ENCODE measurements around the gene GPS1.
"Not testable (repeated sequence)": the region's sequence is repeated elsewhere in the genome, so short reads cannot be mapped to it uniquely, and the experiment has no call there.

The GPS1 gene

DNA sequence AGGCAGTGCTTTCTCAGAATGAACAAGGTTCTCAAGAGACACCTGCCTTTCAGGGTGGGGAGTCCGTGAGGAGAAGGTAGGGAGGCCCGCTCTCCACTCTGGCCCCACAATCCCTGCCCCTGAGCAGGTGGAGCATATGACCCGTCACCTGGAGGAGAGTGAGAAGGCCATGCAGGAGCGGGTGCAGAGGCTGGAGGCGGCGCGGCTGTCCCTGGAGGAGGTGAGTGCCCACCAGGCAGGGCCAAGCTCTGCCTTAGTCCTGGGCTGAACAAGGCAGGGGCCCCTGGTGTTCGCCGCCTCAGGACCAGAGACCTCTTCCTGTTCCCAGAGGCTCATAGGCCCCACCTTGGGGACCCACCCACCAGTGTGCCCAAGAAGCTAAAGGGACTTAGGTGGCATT lies 22.7 kb upstream of the GPS1 start:
- DNase-seq (ENCODE audit: low read depth in 2 of 2) = no peak

DNA sequence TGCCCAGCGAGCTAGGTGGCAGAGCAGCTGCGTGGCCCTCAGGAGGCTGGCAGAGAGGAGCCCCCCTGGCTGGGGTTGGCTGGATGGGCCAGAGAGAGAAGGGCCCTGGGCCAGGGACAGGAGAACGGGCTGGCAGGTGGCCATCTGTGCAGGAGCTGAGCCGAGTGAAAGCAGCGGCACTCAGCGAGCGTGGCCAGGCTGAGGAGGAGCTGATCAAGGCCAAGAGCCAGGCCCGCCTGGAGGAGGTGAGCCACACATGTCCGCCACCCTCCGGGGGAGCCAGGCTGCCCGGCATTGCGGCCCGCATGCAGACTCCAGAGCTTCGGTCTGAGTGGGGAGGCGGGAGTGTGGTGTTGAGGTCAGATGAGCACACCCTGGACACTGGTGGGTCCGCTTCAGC lies 22.3 kb upstream of the GPS1 start:
- no peak for DNase-seq (ENCODE audit: low read depth in 2 of 2)

DNA sequence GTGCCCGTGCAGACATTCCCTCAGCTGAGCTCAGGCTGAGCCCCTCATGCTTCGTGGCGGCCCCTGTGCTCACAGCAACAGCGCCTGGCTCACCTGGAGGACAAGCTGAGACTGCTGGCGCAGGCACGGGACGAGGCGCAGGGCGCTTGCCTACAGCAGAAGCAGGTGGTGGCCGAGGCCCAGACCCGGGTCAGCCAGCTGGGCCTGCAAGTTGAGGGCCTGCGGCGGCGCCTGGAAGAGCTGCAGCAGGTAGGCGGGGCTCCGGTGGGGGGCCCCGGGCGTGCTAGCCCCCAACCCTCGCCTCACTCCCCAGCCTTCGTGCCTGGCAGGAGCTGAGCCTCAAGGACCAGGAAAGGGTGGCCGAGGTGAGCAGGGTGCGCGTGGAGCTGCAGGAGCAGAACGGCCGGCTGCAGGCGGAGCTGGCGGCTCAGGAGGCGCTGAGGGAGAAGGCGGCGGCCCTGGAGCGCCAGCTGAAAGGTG lies 21.7 kb upstream of the GPS1 start:
- DNase-seq (ENCODE audit: low read depth in 2 of 2) = no peak

DNA sequence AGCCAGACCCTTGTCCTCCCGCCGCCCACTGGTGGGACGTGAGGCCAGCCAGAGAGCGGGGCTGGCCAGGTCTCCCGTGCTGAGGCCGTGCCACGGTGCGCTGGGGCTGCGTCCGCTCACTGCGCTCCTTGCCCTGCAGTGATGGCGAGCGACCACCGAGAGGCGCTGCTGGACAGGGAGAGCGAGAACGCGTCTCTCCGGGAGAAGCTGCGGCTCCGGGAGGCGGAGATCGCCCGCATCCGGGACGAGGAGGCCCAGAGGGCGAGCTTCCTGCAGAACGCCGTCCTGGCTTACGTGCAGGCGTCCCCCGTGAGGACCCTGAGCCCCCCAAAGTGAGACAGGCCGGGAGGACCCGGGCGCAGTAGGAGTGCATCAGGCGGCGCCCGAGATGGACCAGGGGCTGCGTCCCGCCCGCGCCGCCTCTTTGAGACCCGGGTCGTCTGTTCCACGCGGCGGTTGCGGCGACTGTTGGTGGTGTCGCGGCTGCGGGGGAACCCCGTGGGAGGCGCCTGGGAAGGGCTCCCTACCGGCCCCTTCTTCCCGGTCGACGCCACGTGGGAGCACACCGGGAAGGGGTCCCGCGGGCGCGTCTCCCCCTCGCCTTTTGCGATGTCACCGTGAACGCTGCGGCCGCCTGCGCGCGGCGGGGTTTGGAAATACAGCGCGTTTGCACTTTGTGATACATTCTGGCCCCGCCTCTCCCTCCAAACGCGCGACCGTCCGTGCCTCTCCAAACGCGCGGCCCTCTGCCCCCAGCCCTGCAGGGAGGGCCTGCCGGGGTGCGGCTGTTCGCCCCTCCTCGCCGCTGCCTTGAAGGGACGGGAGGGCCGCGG lies 21.0 kb upstream of the GPS1 start:
- peak; percentile 69 to 83 for DNase-seq (ENCODE audit: low read depth in 2 of 2)

DNA sequence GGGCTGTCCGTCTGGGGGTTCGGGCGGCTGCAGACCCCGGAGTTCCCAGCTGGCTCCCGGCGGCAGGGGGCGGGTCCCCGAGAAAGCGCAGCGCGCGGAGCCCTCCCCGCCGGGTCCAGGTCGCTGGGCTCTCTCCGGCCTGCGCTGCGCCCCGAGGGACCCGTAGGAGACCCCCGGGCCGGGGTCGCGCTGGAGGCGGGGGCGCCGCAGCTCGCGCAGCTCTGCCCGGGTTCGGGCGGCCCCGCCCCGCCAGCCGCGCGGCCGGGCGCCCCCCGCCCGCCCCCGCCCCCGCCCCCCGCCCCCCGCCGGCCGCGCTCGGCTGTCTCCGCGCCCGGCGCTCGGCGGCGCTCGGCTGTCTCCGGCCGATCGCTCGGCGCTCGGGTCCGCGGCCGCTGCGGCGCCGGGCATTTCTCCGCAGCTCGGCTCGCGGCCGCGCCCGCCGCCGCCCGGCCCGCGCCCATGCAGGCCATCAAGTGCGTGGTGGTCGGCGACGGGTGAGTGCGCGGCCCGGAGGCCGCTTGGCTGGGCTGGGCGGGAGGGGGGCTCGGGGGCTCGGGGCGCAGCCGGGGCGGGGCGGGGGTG lies 20.3 kb upstream of the GPS1 start, which contains the start of gene RAC3:
RAC3 (plus strand) TSS at position 376 of the 582 bp plus-strand sequence; CDS start at position 460, 84 bp downstream.
- no peak for DNase-seq (ENCODE audit: low read depth in 2 of 2)

DNA sequence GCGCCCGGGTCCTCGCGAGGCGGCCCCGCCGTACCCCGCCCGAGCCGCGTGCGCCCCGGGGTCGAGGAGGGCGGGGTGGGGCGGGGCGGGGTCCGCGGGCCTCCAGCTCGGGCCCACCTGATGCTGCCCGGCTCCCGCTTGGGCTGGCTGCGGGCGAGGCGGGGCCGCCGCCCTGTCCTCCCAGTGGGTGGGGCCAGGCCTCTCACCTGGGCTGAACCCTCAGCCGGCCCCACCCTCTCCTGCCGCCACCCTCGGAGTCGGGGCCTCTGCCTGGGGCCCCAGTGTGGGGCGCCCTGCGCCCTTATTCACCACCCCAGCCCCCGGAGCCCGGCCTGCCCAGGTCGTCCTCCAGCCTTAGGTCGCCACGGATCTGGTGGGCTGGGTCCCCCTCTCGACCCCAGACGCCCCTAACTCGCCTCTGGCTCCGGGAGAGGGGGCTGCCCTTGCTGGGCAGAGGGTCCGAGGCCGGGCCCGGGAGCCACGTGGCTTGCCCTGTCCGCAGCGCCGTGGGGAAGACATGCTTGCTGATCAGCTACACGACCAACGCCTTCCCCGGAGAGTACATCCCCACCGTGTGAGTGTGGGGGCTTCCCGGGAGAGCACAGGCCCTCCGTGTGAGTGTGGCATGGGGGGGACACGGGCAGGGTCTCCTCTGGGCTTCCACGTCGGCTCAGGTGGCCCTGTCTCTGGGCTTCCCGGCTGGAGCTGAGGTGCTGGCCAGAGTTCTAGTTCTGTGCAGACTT lies 19.6 kb upstream of the GPS1 start:
- DNase-seq (ENCODE audit: low read depth in 2 of 2) = peak in 1 of 2 donors; percentile 55

DNA sequence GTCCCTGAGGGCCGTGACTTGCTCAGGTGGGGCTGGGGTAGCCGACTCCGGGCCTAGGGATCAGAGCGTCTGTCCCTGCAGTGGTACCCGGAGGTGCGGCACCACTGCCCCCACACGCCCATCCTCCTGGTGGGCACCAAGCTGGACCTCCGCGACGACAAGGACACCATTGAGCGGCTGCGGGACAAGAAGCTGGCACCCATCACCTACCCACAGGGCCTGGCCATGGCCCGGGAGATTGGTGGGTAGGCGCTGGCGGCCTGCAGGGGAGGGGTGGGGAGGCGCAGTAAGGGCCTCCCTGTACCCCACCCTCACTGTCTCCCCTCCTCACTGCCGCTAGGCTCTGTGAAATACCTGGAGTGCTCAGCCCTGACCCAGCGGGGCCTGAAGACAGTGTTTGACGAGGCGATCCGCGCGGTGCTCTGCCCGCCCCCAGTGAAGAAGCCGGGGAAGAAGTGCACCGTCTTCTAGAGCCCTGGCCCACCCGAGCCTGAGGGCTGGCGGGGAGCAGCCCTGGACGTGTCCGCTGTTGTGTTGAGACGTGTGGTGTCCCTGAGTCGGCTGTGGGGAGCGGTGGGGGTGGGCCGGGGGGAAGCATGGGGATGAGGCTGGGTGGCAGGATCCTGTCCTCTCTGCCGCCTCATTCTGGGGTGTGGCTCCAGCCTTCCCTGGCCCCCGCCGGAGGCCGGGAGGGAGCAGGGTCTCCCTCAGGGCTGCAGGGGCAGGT lies 18.2 kb upstream of the GPS1 start:
- no peak for DNase-seq (ENCODE audit: low read depth in 2 of 2)

DNA sequence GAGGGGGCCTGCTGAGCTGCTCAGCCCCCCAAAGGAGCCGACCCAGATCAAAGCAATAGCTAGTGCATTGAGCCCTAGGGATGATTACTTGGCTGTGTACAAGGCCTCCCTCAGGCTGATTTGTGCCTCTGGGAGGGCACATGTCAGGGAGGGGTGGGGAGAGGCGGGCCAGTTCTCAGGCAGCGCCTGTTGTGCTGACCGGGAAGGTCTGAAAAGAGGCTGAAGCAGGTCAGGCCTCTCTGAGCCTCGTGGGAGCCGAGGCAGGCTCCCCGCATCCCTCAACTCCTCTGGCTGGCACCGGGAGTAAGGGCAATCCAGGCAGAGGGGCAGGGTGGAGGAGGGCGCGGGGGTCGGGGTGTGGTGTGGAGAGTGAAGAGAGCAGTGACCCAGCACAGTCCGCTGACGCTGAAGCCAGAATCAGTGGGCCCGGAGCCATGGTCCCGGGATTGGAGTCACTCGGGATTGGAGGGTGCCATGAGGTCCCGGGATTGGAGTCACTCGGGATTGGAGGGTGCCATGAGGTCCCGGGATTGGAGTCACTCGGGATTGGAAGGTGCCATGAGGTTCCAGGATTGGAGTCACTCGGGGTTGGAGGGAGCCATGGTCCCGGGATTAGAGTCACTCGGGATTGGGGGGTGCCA lies 17.2 kb upstream of the GPS1 start:
- DNase-seq (ENCODE audit: low read depth in 2 of 2) = no peak

DNA sequence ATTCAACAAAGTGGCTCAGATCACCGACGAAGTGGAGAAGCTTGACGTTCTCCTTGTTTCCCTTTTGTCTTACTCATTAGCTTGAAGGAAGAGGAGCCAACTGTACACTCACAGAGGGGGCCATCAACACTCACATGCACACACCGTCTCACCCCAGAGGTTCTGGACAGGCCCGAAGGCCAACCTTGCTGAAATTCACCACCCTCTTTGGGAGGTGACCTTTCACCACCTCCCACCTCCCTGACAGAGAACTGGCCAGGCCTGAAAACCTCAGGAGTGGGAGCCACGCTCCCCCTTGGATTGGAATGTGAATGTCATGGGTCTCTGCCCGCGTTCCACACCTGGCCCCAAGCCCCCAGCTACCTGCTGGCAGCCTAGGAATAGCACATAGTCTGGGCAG lies 16.2 kb upstream of the GPS1 start:
- DNase-seq (ENCODE audit: low read depth in 2 of 2) = no peak

DNA sequence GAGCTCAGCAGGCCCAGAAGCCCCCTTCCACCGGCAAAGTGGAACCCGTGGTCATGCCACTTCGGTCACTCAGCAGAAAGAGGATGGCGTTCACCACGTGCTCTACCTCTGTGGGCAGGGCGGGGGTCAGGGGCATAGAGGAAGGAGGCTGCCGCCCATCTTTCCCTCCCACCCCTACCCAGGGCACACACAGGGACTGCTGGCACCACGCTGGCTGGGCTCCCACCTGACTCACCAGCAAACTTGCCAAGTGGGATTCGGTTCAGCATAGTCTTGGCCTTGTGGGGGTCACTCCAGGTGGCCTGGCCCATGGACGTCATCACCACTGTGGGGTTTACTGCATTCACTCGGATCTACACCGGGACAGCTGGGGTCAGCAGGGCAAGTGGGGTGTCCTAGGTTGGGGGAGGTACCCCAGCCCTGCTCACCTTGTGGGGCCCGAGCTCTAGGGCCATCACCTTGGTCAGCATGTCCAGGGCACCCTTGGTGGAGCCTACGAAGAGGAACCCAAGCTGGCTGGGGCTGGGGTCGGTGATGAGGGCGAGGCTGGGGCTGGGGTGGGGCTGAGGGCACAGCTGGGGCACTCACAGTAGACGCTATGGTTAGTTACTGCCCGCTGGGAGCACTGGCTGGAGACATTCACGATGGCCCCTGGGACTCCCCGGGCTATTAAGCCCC lies 15.6 kb upstream of the GPS1 start:
- DNase-seq (ENCODE audit: low read depth in 2 of 2) = no peak

DNA sequence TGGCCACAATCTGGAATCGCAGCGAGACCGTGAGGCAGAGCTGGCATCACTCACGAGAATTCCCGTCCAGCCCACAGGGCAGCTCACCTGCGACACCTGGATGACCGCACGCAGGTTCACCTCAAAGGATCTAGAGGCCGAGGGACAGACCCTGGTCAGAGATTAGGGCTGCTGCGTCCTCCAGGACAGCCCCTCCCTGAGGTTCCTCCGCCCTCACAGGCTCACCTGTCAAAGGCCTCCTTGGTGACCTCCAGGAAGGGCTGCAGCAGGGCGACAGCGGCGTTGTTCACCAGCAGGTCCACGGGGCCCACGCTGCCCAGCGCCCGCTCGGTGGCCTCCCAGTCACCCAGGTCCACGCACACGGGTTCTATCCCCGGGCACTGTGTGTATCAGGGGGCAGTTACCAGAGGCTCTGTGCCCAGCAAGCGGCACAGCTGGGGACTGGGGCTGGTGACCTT lies 15.0 kb upstream of the GPS1 start:
- no peak for DNase-seq (ENCODE audit: low read depth in 2 of 2)

DNA sequence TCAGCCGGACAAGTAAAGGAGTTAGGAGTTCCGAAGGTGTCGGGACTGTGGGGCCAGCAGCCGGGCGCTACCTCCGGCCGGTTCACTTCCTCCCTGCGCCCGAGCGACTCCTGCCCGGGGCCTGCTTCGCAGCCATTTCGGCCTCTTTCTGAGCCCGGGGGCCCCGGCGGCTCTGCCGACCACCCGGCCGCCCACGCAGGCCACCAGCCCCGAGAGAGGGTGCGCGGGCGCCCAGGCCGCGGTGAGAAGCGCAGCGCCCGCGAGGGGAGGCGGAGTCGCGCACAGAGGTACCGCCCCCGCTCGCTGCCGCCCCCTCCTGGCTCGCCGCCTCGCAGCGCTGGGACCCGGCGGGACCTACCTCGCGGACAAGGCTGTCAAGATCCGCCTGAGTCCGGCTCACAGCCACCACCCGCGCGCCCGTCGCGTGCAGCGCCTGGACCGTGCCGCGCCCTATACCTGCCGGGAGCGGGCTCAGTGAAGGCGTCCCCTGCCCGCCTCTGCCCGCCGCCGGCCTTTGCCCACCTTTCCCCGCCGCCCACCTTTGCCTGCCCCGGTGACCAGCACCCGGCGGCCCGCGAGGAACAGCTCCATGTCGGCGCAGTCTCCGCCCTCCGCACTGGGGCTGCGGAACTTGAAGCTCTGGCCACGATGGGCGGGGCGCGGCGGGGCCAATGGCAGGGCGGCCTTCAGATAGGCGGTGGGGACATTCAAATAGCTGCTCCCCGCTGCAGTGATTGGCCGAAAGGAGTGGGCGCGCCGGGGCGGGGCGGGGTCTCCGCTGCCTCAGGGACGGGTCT lies 14.4 kb upstream of the GPS1 start, which contains the start of gene DCXR:
DCXR (minus strand) TSS at position 606 of the 797 bp plus-strand sequence; CDS start at position 591, 15 bp downstream.
- peak; percentile 91 to 95 for DNase-seq (ENCODE audit: low read depth in 2 of 2)

DNA sequence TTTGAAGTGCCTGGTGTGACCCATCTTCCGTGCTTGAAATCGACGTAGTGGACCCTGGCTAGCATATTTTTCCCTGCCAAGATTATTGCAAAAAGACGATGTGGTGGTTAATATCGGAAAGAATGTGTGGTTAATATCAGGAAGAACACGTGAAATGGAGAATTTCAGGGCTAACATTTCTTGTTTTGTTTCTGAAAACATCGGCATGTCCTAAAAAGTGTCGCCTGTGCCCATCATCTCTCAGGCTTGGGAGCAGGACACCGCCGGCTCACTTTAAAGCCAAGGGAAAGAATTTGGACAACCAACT lies 13.9 kb upstream of the GPS1 start:
- no peak for DNase-seq (ENCODE audit: low read depth in 2 of 2)

DNA sequence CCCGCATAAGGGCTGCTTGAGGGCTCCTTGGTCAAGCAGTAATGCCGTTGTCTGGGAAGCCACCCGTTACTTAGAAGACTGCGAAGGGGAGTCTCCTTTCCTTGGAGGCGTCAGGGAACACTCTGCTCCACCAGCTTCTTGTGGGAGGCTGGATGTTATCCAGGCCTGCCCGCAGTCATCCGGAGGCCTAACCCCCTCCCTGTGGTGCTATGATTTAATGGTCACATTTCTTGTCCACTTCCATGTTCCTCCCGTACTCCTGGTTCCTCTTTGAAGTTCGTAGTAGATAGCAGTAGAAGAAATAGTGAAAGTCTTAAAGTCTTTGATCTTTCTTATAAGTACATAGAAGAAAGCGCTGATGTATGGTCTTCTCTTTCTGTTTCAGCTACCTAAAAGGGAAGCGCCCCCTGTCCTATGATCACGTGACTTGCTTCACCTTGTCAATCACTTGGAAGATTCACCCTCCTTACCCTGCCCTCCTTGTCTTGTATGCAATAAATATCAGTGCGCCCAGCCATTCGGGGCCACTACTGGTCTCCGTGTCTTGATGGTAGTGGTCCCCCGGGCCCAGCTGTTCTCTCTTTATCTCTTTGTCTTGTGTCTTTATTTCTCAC lies 12.8 kb upstream of the GPS1 start:
- DNase-seq (ENCODE audit: low read depth in 2 of 2) = not testable (repeated sequence)

DNA sequence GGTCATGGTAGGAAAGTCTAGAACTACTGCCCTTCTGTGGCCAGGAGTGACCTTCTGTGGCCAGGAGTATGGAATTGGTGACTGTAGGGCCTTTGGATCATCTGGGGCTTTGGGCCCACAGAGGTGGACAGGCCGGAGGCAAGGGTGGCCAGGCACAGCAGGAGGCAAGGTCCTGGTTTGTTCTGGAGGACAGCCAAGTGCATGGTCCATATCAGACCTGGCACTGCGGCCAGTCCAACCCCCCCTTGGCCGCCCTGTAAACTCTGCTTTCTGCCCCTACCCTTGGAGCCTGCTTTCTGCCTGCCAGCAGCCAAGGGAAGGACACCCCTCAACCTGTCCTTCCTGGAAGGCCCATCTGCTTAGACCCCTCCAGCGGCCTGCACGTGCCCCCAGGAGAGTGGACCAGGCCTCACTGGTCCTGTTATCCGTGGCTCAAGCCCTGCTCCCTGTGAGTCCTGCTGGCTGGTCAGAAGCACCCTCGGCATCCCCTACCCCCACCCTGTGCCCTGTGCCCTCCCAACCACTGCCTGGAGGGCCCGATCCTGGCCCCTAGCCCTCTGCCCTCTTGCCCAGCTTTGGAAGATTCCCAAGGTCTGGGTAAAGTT lies 11.9 kb upstream of the GPS1 start:
- DNase-seq (ENCODE audit: low read depth in 2 of 2) = no peak

DNA sequence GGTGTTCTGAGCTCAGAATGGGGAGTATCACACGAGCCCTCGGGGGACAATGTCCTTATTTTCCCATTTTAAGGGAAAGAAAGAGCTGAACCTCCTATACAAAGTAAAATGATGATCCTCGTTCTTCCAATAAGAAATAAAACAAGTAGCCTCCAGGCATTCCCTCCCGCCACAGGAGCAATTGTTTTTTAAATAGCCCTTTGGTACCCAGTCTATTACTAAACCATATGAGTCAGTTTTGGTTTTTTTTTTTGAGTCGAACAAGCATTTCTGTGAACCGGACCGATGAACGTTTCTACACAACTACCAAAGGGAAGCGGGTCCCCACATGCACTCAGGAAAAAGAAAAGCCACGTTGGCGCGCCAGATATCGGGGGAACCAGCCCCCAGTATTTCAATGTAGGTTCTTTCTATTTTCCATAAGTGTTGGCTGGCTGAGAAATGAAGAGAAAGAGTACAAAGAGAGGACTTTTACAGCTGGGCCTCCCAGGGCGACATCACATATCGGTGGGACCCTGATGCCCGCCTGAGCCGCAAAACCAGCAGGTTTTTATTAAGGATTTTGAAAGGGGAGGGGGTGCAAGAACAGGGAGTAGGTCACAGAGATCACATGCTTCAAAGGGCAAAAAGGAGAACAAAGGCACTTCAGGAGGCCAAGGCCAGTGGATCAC lies 10.4 kb upstream of the GPS1 start:
- DNase-seq (ENCODE audit: low read depth in 2 of 2) = no peak

DNA sequence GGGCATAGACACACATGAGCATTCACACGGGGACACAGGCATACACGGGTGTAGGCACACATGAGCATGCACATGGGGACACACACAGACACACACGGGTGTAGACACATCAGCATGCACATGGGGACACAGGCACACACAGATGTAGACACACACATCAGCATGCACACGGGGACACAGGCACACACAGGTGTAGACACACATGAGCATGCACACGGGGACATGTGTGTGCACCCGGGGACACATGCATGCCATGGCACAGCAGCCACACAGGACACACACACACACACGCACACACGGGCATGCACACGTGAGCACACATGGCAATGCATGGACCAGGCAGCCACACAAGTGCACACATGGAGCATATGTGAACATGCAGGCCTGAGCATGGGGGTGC lies 9.0 kb upstream of the GPS1 start:
- no peak for DNase-seq (ENCODE audit: low read depth in 2 of 2)

DNA sequence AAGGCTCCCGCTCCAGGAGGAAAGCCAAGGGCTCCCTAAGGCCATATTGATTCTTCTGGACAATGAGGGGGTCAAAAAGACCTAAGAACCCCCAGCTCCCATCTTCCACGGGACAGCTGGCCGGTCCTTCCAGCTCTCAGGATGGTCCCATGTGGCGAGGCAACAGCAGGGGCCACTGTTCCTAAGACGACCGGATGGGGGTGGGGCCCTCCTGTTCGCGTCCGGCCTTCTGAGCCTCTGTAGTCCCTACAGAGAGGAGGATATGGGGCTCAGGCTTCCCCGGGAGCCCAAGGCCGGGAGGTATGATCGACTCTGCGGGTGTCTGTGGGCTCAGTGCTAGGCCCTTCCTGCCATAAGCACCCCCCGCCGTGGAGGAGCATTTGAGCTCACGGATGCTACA lies 8.2 kb upstream of the GPS1 start:
- DNase-seq (ENCODE audit: low read depth in 2 of 2) = no peak

All from stimulated activated CD4-positive, alpha-beta T cell treated with anti-CD3 and anti-CD28 coated beads, Interleukin-15, amount 100 ng/mL, for 48 hours (primary cell).